Measurements from ENCODE around the gene GLT6D1. TPM values are rescaled to one million over a fixed set of nuclear protein-coding genes. Genes with fewer than 3 reads are reported as not detected.

GLT6D1 gene
- total RNA-seq, 2 donors from 2014 or later, result not detected

- H3K27ac ChIP-seq, result no peak within 1 kb of the TSS
- WGBS, result 24% methylated on average over 25 of the region's 25 CpGs
- no peak within 1 kb of the TSS for H3K4me3 ChIP-seq
- H3K9me3 ChIP-seq, result no peaks in the 10 kb centered on the region
- intact Hi-C loops (cut with DNase I), result no loop called here
- no peaks in the 10 kb centered on the region for H3K27me3 ChIP-seq (replicated peaks; ENCODE audit: insufficient read depth)
- H3K36me3 ChIP-seq, result no peaks in the 10 kb centered on the region
- H3K4me1 ChIP-seq (replicated peaks), result no peaks in the 10 kb centered on the region
- TF ChIP-seq POLR2A (IDR thresholded peaks at IDR 0.05) (no peak), POLR2AphosphoS5 (IDR thresholded peaks at IDR 0.05) (no peak)
- TF ChIP-seq, protein P1, sequence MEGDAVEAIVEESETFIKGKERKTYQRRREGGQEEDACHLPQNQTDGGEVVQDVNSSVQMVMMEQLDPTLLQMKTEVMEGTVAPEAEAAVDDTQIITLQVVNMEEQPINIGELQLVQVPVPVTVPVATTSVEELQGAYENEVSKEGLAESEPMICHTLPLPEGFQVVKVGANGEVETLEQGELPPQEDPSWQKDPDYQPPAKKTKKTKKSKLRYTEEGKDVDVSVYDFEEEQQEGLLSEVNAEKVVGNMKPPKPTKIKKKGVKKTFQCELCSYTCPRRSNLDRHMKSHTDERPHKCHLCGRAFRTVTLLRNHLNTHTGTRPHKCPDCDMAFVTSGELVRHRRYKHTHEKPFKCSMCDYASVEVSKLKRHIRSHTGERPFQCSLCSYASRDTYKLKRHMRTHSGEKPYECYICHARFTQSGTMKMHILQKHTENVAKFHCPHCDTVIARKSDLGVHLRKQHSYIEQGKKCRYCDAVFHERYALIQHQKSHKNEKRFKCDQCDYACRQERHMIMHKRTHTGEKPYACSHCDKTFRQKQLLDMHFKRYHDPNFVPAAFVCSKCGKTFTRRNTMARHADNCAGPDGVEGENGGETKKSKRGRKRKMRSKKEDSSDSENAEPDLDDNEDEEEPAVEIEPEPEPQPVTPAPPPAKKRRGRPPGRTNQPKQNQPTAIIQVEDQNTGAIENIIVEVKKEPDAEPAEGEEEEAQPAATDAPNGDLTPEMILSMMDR (IDR thresholded peaks at IDR 0.05), result no peak
- no peak for DNase-seq (ENCODE audit: low spot score)
Measured at GRCh38 chr9:135662758-135663450, 23.6 kb upstream of the GLT6D1 start, which contains the start of gene LCN9. LCN9 (plus strand) TSS chr9:135663309; CDS start chr9:135663322, 13 bp downstream.

- Histone ChIP-seq H3K4me3 (no peak overlapping the region), H3K4me1 (replicated peaks) (no peaks in the 10 kb centered on the region), H3K9me3 (no peaks in the 10 kb centered on the region), H3K27me3 (replicated peaks; ENCODE audit: insufficient read depth) (no peaks in the 10 kb centered on the region), H3K27ac (no peak overlapping the region), H3K36me3 (no peaks in the 10 kb centered on the region)
- intact Hi-C loops (cut with DNase I), result no loop called here
- DNase-seq (ENCODE audit: low spot score), result no peak
- 48% methylated on average over 19 of the region's 19 CpGs for WGBS
- TF ChIP-seq, protein P1 (IDR thresholded peaks at IDR 0.05), result no peak
- no peak for TF ChIP-seq POLR2AphosphoS5 (IDR thresholded peaks at IDR 0.05)
- no peak for TF ChIP-seq POLR2A (IDR thresholded peaks at IDR 0.05)
Measured at GRCh38 chr9:135661816-135662560, 22.6 kb upstream of the GLT6D1 start.

DNA sequence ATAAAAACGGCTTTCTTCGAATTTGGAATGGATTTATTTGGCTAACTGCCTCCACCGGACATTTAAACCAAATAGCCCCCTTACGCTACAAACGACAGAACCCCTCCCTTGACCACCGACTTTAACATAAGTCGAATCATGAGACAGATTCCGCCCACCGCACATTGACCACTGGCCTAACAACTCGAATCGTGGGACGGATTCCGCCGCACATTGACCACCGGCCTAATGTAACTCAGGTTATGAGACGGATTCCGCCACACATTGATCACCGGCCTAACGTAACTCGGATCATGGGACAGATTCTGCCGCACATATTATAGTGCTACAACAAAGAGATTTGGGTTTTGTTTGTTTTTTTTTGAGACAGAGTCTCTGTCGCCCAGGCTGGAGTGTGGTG is 21.1 kb upstream of the GLT6D1 start:
- TF ChIP-seq POLR2A (IDR thresholded peaks at IDR 0.05), result no peak
- TF ChIP-seq, protein P1 (IDR thresholded peaks at IDR 0.05), result no peak
- TF ChIP-seq POLR2AphosphoS5 (IDR thresholded peaks at IDR 0.05), result no peak
- no peaks in the 10 kb centered on the region for H3K36me3 ChIP-seq
- peaks cover 4% of the 10 kb centered on the region for H3K27me3 ChIP-seq (replicated peaks; ENCODE audit: insufficient read depth)
- intact Hi-C loops (cut with DNase I), result no loop called here
- H3K9me3 ChIP-seq, result no peaks in the 10 kb centered on the region
- WGBS, result 91% methylated on average over 22 of the region's 22 CpGs
- no peak overlapping the region for H3K27ac ChIP-seq
- H3K4me1 ChIP-seq (replicated peaks), result no peaks in the 10 kb centered on the region
- no peak for DNase-seq (ENCODE audit: low spot score)
- no peak overlapping the region for H3K4me3 ChIP-seq

DNA sequence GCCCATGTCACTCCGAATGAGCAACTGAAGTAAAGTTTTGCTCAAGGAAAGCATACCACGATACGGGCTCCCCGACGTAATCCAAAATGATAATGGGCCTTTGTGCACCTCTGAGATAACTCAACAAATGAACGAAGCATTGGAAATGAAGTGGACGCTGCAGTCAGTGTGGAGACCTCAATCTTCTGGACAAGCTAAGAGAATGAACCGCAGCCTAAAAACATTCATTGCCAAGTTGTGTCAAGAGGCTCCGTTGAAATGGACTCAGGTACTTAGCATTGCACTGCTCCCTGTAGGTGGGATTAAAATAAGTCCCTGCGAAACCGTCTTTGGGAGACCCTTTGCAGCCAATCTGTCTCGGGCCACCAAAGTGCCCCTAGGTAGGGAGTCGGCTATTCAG is 19.9 kb upstream of the GLT6D1 start:
- TF ChIP-seq, protein P1 (IDR thresholded peaks at IDR 0.05), result no peak
- no peak for TF ChIP-seq POLR2AphosphoS5 (IDR thresholded peaks at IDR 0.05)
- TF ChIP-seq POLR2A (IDR thresholded peaks at IDR 0.05), result no peak
- H3K36me3 ChIP-seq, result no peaks in the 10 kb centered on the region
- H3K27me3 ChIP-seq (replicated peaks; ENCODE audit: insufficient read depth), result peaks cover 6% of the 10 kb centered on the region
- H3K27ac ChIP-seq, result no peak overlapping the region
- no peak overlapping the region for H3K4me3 ChIP-seq
- intact Hi-C loops (cut with DNase I), result no loop called here
- H3K4me1 ChIP-seq (replicated peaks), result no peaks in the 10 kb centered on the region
- DNase-seq (ENCODE audit: low spot score), result no peak
- whole genome bisulfite sequencing, result 85% methylated on average over 13 of the region's 13 CpGs
- no peaks in the 10 kb centered on the region for H3K9me3 ChIP-seq
